H1 (cell line): ENCODE results near the gene MBNL3. TPM values are rescaled to one million over a fixed set of nuclear protein-coding genes. Genes with fewer than 3 reads are reported as not detected.

Source experiments
- CTCF ChIA-PET: fragments of 300-600 bp; sonication (Branson Sonifier 250); formaldehyde crosslinking; loops from one replicate; lab custom pipeline; 2021; ENCODE audit not compliant: partially characterized antibody; lab: Charles Lee
- POLR2A ChIA-PET: fragments of 300-600 bp; sonication (Branson Sonifier 250); formaldehyde crosslinking; loops from one replicate; lab custom pipeline; 2021; ENCODE audit warnings: inconsistent platforms; ENCODE audit not compliant: partially characterized antibody; lab: Charles Lee
- DNase-seq, 2 experiments: peaks; one replicate each; pipeline versions ENCODE4 v3.0.0 to v3.0.0-alpha.2; 2010 to 2022; ENCODE audit warnings: low spot score in 2 of 2, low read depth in 1 of 2, mixed read lengths in 1 of 2
- FAIRE-seq: peaks from 2 replicates; lab custom pipeline; 2011; peaks lifted over from hg19 to GRCh38; lab: Jason Lieb, UNC
- H2AFZ ChIP-seq: 2 replicates; pipeline ENCODE4 v1.8.1; 2012; ENCODE audit warnings: low read length, inconsistent platforms
- H2AK5ac ChIP-seq: 2 replicates; pipeline ENCODE4 v1.6.1; 2013; ENCODE audit warnings: low read depth, low read length
- H2BK120ac ChIP-seq: replicated peaks from 2 replicates; pipeline ENCODE3; 2013; ENCODE audit warnings: low read depth, low read length, inconsistent platforms
- H2BK12ac ChIP-seq: 2 replicates; pipeline ENCODE4 v1.6.1; 2013; ENCODE audit warnings: low read depth, low read length
- H2BK15ac ChIP-seq: 2 replicates; pipeline ENCODE4 v1.6.1; 2013; ENCODE audit warnings: low read length
- H2BK20ac ChIP-seq: 2 replicates; pipeline ENCODE4 v1.6.1; 2013; ENCODE audit warnings: low read length
- H2BK5ac ChIP-seq: 2 replicates; pipeline ENCODE4 v1.6.1; 2013; ENCODE audit warnings: low read depth, low read length
- H3K14ac ChIP-seq: 2 replicates; pipeline ENCODE4 v1.6.1; 2013; ENCODE audit warnings: inconsistent platforms; ENCODE audit not compliant: insufficient read length
- H3K18ac ChIP-seq: 2 replicates; pipeline ENCODE4 v1.6.1; 2013; ENCODE audit warnings: low read length; ENCODE audit errors: extremely low read depth
- H3K23ac ChIP-seq: 2 replicates; pipeline ENCODE4 v1.6.1; 2013; ENCODE audit warnings: inconsistent platforms; ENCODE audit not compliant: insufficient read length
- H3K23me2 ChIP-seq: 2 replicates; pipeline ENCODE4 v1.6.1; 2013; ENCODE audit warnings: low read depth, low read length
- H3K27ac ChIP-seq: 2 replicates; pipeline ENCODE4 v1.6.1; 2011; ENCODE audit warnings: low read depth, low read length, inconsistent platforms
- H3K27me3 ChIP-seq, 4 experiments: replicated peaks in 1 of 4; 1 replicate in 1 of 4; 2 replicates in 3 of 4; pipeline versions ENCODE4 v1.6.1 to v1.8.1; 2011 to 2013; ENCODE audit warnings: low read length in 3 of 4, mild to moderate bottlenecking in 3 of 4, inconsistent platforms in 2 of 4, mixed read lengths in 2 of 4, moderate library complexity in 1 of 4; ENCODE audit not compliant: control insufficient read depth in 3 of 4, insufficient read depth in 3 of 4; ENCODE audit errors: extremely low read depth in 1 of 4
- H3K36me3 ChIP-seq, 4 experiments: 2 replicates each; pipeline versions ENCODE4 v1.6.1 to v1.8.1; 2011 to 2013; ENCODE audit warnings: mild to moderate bottlenecking in 4 of 4, low read length in 3 of 4, moderate library complexity in 2 of 4, control low read depth in 1 of 4, inconsistent platforms in 1 of 4; ENCODE audit not compliant: insufficient read depth in 4 of 4, control insufficient read depth in 2 of 4
- H3K4ac ChIP-seq: replicated peaks from 2 replicates; pipeline ENCODE3; 2013; ENCODE audit warnings: low read length, low read depth, mixed read lengths, inconsistent platforms; ENCODE audit not compliant: insufficient read length
- H3K4me1 ChIP-seq, 4 experiments: replicated peaks in 1 of 4; 1 replicate in 1 of 4; 2 replicates in 3 of 4; pipeline versions ENCODE4 v1.6.1 to v1.8.1; 2011 to 2013; ENCODE audit warnings: low read length in 3 of 4, inconsistent platforms in 2 of 4, mixed read lengths in 1 of 4; ENCODE audit not compliant: insufficient read depth in 4 of 4, control insufficient read depth in 3 of 4
- H3K4me2 ChIP-seq, 2 experiments: 2 replicates each; pipeline versions ENCODE4 v1.6.1 to v1.8.1; 2011 to 2013; ENCODE audit warnings: low read depth in 2 of 2, low read length in 2 of 2, control low read depth in 1 of 2, inconsistent platforms in 1 of 2, mild to moderate bottlenecking in 1 of 2; ENCODE audit not compliant: insufficient read depth in 1 of 2
- H3K4me3 ChIP-seq, 4 experiments: fragments of 200-600, 300-600 bp in 1 of 4; sonication (generic), shearing (Covaris generic), sonication (Bioruptor Twin) in 1 of 4; 2 replicates each; pipeline versions ENCODE4 v1.5.1 to v1.8.1; 2011 to 2016; ENCODE audit warnings: low read length in 4 of 4, low read depth in 3 of 4, control low read depth in 2 of 4, inconsistent platforms in 2 of 4, mild to moderate bottlenecking in 2 of 4, mixed read lengths in 1 of 4, moderate library complexity in 1 of 4; ENCODE audit not compliant: insufficient read depth in 2 of 4; ENCODE audit errors: extremely low read depth in 1 of 4
- H3K56ac ChIP-seq: replicated peaks from 2 replicates; pipeline ENCODE3; 2013; ENCODE audit warnings: low read depth, mild to moderate bottlenecking, mixed read lengths, low read length, inconsistent platforms; ENCODE audit not compliant: insufficient read length
- H3K79me1 ChIP-seq: 2 replicates; pipeline ENCODE4 v1.6.1; 2013; ENCODE audit warnings: low read depth, low read length, control low read depth
- H3K79me2 ChIP-seq, 2 experiments: 2 replicates each; pipeline versions ENCODE4 v1.6.1 to v1.8.1; 2012 to 2013; ENCODE audit warnings: low read length in 2 of 2, mild to moderate bottlenecking in 2 of 2, inconsistent platforms in 1 of 2; ENCODE audit not compliant: insufficient read depth in 2 of 2, control insufficient read depth in 1 of 2
- H3K9ac ChIP-seq, 4 experiments: replicated peaks in 1 of 4; 1 replicate in 1 of 4; 2 replicates in 3 of 4; pipeline versions ENCODE4 v1.6.1 to v1.8.1; 2011 to 2013; ENCODE audit warnings: low read depth in 3 of 4, low read length in 3 of 4, control low read depth in 2 of 4, mild to moderate bottlenecking in 2 of 4, moderate library complexity in 2 of 4, inconsistent platforms in 1 of 4; ENCODE audit errors: extremely low read depth in 1 of 4
- H3K9me3 ChIP-seq, 2 experiments: 2 replicates each; pipeline versions ENCODE4 v1.6.1 to v1.8.1; 2012 to 2013; ENCODE audit warnings: mild to moderate bottlenecking in 2 of 2, moderate library complexity in 2 of 2, control low read depth in 1 of 2, inconsistent platforms in 1 of 2, low read depth in 1 of 2, low read length in 1 of 2, mixed read lengths in 1 of 2; ENCODE audit not compliant: insufficient read depth in 2 of 2
- H4K20me1 ChIP-seq, 2 experiments: replicated peaks in 1 of 2; 2 replicates each; pipeline versions ENCODE3 to v1.8.1; 2011 to 2013; ENCODE audit warnings: inconsistent platforms in 2 of 2, low read length in 2 of 2, mild to moderate bottlenecking in 1 of 2; ENCODE audit not compliant: insufficient read depth in 2 of 2, control insufficient read depth in 1 of 2
- H4K5ac ChIP-seq: 2 replicates; pipeline ENCODE4 v1.6.1; 2013; ENCODE audit warnings: low read length, low read depth, mixed read lengths, inconsistent platforms; ENCODE audit not compliant: insufficient read length
- H4K8ac ChIP-seq: 2 replicates; pipeline ENCODE4 v1.8.0; 2013; ENCODE audit warnings: mild to moderate bottlenecking, moderate library complexity, low read length, inconsistent platforms; ENCODE audit not compliant: insufficient read depth; ENCODE audit errors: extremely low read depth
- H4K91ac ChIP-seq: replicated peaks from 2 replicates; pipeline ENCODE3; 2013; ENCODE audit warnings: low read length, mixed read lengths, inconsistent platforms; ENCODE audit not compliant: insufficient read length
- CEBPB ChIP-seq: IDR thresholded peaks from 2 replicates; pipeline ENCODE4 v1.6.1; 2012; ENCODE audit warnings: low read depth, low read length
- KDM5A ChIP-seq: fragments of 200-600 bp; IDR thresholded peaks from 2 replicates; pipeline ENCODE4 v1.7.1; 2012; ENCODE audit warnings: mild to moderate bottlenecking, low read length, inconsistent platforms, mixed read lengths
- RBBP5 ChIP-seq: IDR thresholded peaks from 2 replicates; pipeline ENCODE4 v1.7.1; 2012; ENCODE audit warnings: low read depth, mild to moderate bottlenecking, inconsistent platforms, low read length, moderate library complexity, borderline replicate concordance
- SIN3A ChIP-seq, 2 experiments: IDR thresholded peaks in 1 of 2; conservative IDR thresholded peaks in 1 of 2; 2 replicates each; pipeline ENCODE4 v1.6.1; 2011 to 2012; ENCODE audit warnings: low read length in 2 of 2, improper control_type of control experiment in 1 of 2, low read depth in 1 of 2, mild to moderate bottlenecking in 1 of 2
- TBP ChIP-seq: IDR thresholded peaks from 2 replicates; pipeline ENCODE4 v1.6.1; 2011; ENCODE audit warnings: low read depth, low read length, improper control_type of control experiment
- polyA plus RNA-seq, 7 experiments: library from polyadenylated mRNA; depleted of rRNA in 3 of 7; stranded (reverse) in 5 of 7; unstranded in 2 of 7; fragments of >200 nt in 5 of 7; fragments of 200-250 nt in 2 of 7; gene quantifications; 1 replicate in 5 of 7; 2 replicates in 1 of 7; 4 replicates in 1 of 7; pipeline versions ENCODE4 v1.2.1 to v1.2.3, GENCODE V29; 2011 to 2013; ENCODE audit warnings: missing spikeins in 2 of 7, mixed read lengths in 2 of 7
- total RNA-seq: library from RNA; stranded (reverse); fragmentation: NEBNext Ultra II Directional; extraction: Animal tissue kit (Norgen Biotek cat#: 25700); gene quantifications from 2 replicates; pipeline ENCODE4 v1.2.1, GENCODE V29; 2021

The MBNL3 gene
- total and polyA plus RNA-seq, 2 of the 8 experiments (the other 6 are each of a cell fraction or from before 2014, with no cell fraction given) = 3.5 to 4.3 TPM

DNA sequence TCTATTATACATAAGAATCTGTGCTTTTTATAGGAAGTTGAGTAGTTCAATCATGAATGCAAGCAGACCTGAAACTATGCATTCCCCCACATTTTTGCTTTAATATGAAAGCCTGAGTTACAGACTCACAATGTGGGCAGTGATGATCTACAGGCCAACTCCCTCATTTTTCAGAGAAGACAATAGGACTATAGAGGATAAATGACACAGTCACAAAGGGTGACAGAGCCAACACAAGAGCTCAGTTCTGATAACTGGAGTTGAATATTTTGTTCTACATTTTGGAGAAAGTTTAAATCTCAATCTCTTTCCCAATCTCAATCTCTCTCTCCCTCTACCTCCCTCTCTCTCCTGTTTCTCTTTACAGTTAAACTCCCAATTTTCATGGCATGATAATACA is 27.0 kb downstream of the MBNL3 start:
- no peak overlapping the region for H2BK12ac ChIP-seq
- H3K36me3 ChIP-seq = no peaks in the 10 kb centered on the region
- H4K5ac ChIP-seq = no peak overlapping the region
- no peak overlapping the region for H2BK120ac ChIP-seq
- H3K4ac ChIP-seq = no peak overlapping the region
- H3K18ac ChIP-seq = no peak overlapping the region
- DNase-seq (no peak), FAIRE-seq (no peak)
- no peak overlapping the region for H4K91ac ChIP-seq
- H4K20me1 ChIP-seq = no peaks in the 10 kb centered on the region
- no peaks in the 10 kb centered on the region for H3K79me2 ChIP-seq
- H2AFZ ChIP-seq = no peak overlapping the region
- H4K8ac ChIP-seq = no peak overlapping the region
- H3K4me1 ChIP-seq = no peaks in the 10 kb centered on the region
- no peak overlapping the region for H3K4me3 ChIP-seq
- ChIA-PET POLR2A (no interaction called here), CTCF (interaction anchor here (0.5 to 2.1 kb wide), 7 partner anchors 8 to 1504 kb away, joined by 3 to 12 read pairs (median 3); no protein-coding TSS in a partner anchor)
- H3K23me2 ChIP-seq = no peaks in the 10 kb centered on the region
- H2BK15ac ChIP-seq = no peak overlapping the region
- no peak overlapping the region for H3K56ac ChIP-seq
- H3K27ac ChIP-seq = no peak overlapping the region
- no peaks in the 10 kb centered on the region for H3K79me1 ChIP-seq
- no peak overlapping the region for H3K14ac ChIP-seq
- no peak overlapping the region for H2AK5ac ChIP-seq
- no peak overlapping the region for H2BK20ac ChIP-seq
- no peak overlapping the region for H3K23ac ChIP-seq
- H3K9ac ChIP-seq = no peak overlapping the region
- H3K27me3 ChIP-seq = no peaks in the 10 kb centered on the region
- no peak overlapping the region for H3K4me2 ChIP-seq
- no peaks in the 10 kb centered on the region for H3K9me3 ChIP-seq
- no peak overlapping the region for H2BK5ac ChIP-seq
- TF ChIP-seq KDM5A (no peak), RBBP5 (no peak), TBP (no peak), SIN3A (conservative IDR thresholded peaks at IDR 0.05 in 1 of 2, IDR thresholded peaks at IDR 0.05 in 1 of 2; ENCODE audit: low read depth in 1 of 2, low read length in 2 of 2) (no peak), CEBPB (no peak)
